HG02852 (cell line): Measurements from ENCODE around the gene MYCBP2.

Source experiments
- ATAC-seq: cut with Tn5 transposase; IDR thresholded peaks from one replicate; pipeline ENCODE4 v1.9.1; 2021; ENCODE audit warnings: mild to moderate bottlenecking, moderate library complexity; ENCODE audit not compliant: unreplicated experiment

MYCBP2 gene

GRCh38 chr13:77124423-77124822 lies 202.5 kb downstream of the MYCBP2 start:
- no peak for ATAC-seq

DNA sequence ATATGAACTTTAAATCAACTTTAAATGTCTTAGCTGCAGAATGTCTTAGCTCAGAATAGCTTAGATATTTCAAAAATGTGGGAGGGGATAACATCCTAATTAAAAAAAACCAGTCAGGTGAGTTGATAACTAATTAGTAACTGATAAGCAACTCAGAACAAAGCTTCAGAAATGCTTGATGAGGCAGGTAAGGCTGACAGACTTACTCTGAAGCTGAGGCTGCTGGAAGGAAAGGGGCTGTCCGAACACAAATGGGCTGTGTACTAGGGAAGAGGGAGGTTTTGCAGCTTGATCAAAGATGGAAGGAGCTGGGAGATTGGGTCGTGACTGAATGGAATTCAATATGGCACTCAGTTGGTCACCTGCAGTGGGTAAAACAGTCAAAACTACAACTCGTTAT lies 208.8 kb downstream of the MYCBP2 start:
- no peak for ATAC-seq

DNA sequence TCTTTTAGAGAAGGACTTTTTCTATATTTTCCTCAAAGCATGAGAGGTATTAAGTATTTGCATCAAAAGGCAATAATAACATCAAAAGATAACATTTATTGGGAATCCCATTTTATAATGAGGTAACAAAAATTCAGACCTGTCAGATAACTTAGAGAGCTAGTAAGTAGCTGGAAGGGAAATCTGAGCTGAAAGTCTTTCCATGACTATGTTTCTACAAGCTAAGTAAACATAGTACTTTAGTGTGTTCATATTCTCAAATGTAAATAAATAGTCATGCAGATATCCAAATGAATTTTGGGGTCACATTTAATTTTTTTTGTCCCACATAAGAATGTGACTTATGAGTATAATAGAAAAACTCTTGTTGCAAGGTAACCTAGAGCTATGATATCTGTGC lies 212.6 kb downstream of the MYCBP2 start:
- ATAC-seq = no peak

DNA sequence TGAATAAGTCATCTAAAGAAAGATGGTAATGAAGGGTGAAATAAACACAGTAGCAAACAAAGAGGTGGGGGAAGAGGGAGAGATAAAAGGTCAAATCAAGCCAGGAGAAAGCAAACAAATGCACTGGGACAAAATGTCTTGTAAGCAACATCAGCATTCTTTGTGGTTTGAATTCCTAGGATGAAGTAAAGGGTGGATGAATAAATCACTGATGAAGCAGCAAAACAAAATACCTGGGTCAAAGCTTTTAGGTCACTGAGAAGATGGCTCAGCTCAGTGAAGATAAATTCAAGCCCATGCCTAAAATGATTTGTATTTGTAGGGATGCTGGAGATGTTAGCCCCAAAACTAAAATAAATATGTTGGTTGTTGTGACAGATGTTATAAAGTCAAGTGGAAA lies 213.4 kb downstream of the MYCBP2 start:
- no peak for ATAC-seq

- no peak for ATAC-seq
Observed at GRCh38 chr13:77105051-77105450, 221.8 kb downstream of the MYCBP2 start.

- no peak for ATAC-seq
Observed at GRCh38 chr13:77099415-77099814, 227.5 kb downstream of the MYCBP2 start.

GRCh38 chr13:77095288-77095687 lies 231.6 kb downstream of the MYCBP2 start:
- no peak for ATAC-seq

GRCh38 chr13:77094773-77095172 lies 232.1 kb downstream of the MYCBP2 start:
- ATAC-seq = no peak

GRCh38 chr13:77093735-77094134 lies 233.2 kb downstream of the MYCBP2 start:
- ATAC-seq = no peak

GRCh38 chr13:77084755-77085154 lies 242.1 kb downstream of the MYCBP2 start:
- ATAC-seq = no peak

DNA sequence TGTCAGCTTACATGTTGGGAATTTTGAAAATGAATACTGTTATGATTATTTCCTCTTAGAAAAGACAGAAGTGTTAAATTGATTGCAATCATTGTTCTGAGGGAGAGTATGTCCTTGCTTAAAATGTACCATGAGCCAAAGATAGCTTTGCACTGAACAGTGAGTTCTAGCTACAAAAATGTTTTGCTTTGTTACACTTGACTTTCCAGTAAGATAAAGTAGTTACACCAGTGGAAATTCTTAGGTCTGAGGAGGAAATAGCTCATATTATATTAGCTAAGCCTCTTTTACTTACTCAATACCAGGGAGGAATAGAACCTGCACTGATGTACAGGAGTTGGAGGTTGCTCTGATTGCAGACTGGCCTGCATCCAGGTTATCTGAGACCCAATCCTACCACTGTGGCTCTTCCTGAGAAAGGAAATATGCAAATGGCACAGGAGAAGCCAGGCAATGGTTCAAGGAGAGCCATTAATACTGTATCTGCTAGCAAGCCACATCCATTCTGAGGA lies 246.9 kb downstream of the MYCBP2 start:
- no peak for ATAC-seq

DNA sequence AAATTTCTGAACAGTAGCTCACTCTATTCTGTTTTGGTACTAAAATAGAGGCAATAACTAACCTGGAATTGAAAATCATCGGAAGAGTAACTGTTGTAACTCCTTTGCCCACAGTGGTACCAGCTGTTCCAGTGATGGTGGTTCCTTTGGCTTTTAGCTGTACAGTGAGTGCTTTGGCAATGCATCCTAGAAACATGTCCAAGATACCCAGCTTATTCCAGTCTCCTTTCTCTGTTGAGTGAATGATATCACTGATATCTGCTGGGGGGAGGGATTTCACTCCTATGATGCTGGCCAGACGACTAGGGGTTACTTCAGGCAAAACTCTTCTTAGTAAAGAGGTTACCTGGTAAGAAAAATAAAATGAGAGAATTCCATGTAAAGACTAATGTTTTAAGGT lies 259.4 kb downstream of the MYCBP2 start:
- ATAC-seq = no peak

DNA sequence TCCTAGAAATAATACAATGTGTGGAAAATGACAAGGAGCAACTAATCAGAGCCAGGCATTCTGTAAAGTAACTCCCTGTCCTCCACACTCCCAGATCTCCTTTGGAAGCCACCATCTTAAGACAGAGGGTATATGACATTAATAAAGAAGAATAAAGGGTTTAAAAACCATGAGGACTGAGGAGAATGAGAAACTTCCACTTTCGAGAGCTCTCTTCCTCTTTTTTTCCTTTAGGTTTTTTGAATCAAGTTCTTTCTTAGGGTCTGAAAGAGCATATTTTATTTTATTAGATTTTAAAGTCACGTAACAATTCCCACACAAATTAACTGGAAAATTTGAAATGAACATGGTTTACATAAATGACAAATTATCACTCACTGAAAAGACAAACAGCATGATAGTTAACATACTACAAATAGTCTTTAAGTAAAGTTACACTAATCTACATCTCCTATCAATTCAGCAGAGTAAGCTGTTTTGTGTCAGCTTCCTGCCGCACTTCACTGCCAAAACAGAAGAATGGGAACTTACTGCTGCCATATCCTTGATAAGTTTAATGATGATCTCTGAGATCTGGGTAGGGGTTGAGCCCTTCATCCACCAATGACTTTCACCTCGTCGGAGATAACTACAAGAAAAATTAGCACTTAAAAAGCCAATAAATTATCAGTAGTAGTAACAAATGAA lies 261.3 kb downstream of the MYCBP2 start:
- no peak for ATAC-seq

DNA sequence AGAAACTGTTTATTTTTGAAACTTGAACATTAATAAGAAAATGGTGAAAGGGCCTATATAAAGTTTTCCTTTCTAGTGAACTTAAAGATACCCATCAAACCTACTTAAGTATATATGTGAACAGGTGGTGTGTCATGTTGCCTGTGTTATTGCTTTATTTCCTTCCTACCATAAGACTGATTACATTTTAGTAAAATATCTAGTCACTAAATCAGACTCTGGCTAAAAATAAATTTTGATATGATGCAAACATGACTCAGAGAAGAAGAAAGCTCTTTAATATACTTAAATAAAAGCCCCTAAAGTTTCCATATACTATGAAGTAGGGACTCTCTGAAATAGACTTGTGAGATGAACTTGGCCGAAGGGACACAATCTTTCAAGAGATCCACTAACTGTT lies 264.8 kb downstream of the MYCBP2 start:
- ATAC-seq = no peak

DNA sequence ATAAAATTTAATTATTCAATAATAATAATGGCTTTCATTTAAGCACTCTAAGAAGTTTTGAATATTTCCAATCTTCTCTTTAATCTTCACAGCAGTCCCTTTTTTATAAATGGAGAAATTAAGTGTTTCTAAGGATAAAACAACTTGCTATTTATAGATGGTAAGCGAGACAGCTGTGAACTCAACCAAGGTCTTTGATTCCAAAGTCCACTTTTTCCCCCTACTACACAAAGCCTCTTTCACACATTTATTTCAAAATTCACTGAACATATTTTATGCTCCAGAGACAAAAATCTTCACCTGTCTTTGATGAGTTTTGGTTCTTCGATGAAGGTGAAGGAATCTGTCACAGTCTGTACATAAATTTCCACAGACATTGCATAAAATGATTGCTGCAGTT lies 265.5 kb downstream of the MYCBP2 start:
- no peak for ATAC-seq

GRCh38 chr13:77056886-77057285 lies 270.0 kb downstream of the MYCBP2 start:
- ATAC-seq = no peak

- no peak for ATAC-seq
Observed at GRCh38 chr13:77056382-77056781, 270.5 kb downstream of the MYCBP2 start.

- no peak for ATAC-seq
Observed at GRCh38 chr13:77055158-77055557, 271.7 kb downstream of the MYCBP2 start.

DNA sequence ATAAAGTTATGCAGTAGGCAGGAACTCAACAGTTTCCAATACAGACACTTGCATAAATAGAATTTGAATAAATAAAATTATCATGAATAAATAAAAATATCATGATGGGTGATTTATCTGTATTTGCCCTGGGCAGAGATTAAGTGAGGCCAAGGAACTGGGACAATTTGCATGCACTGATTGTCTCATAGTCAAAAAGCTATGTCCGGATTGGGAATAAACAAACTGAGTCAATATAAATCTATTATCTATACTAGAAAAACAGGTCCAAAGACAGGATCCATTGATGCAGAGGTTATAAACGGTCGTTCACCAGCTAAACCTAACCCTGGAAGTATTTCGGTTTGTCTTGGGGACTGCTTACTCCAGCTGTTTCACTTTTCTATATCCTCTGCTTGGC lies 273.7 kb downstream of the MYCBP2 start:
- no peak for ATAC-seq

- ATAC-seq = no peak
Observed at GRCh38 chr13:77048681-77049080, 278.2 kb downstream of the MYCBP2 start.

GRCh38 chr13:77047649-77048343 lies 279.1 kb downstream of the MYCBP2 start:
- ATAC-seq = no peak

GRCh38 chr13:77042566-77043177 lies 284.2 kb downstream of the MYCBP2 start:
- ATAC-seq = no peak
